Measurements from ENCODE around the gene PLXNB1. TPM values are rescaled to one million over a fixed set of nuclear protein-coding genes. Genes with fewer than 3 reads are reported as not detected.

The PLXNB1 gene
- total and polyA plus RNA-seq, 10 of the 15 experiments (the other 5 are each of a cell fraction or from before 2014, with no cell fraction given) = 0.18 to 15.1 (median 5.3) TPM

GRCh38 chr3:48459773-48460516 is 30.1 kb upstream of the PLXNB1 start:
- H3K4me1 ChIP-seq (ENCODE audit: control insufficient read depth, insufficient read depth, low read length) = no peaks in the 10 kb centered on the region
- intact Hi-C loops (cut with micrococcal nuclease; ENCODE audit: unreplicated experiment) (no loop called here), in situ Hi-C loops (cut with MboI) (no loop called here)
- H3K4me3 ChIP-seq = no peak overlapping the region
- H3K4me2 ChIP-seq (ENCODE audit: control insufficient read depth, insufficient read depth) = no peak overlapping the region
- H3K27me3 ChIP-seq (replicated peaks in 1 of 2; ENCODE audit: control insufficient read depth in 2 of 2, insufficient read depth in 2 of 2, low read length in 1 of 2) = no peaks in the 10 kb centered on the region
- no peak for FAIRE-seq
- ChIA-PET RAD21 (ENCODE audit: unreplicated experiment) (no interaction called here), CTCF (interaction anchor here (1.5 to 2.9 kb wide), 3 partner anchors 24 to 59 kb away, joined by 4 to 8 read pairs (median 4); no protein-coding TSS in a partner anchor), POLR2A (interaction anchor here (0.6 kb wide), 1 partner anchor 37 kb away, joined by 5 read pairs; no protein-coding TSS in a partner anchor), SMC1A (ENCODE audit: uncharacterized antibody, unreplicated experiment) (no interaction called here)
- H3K36me3 ChIP-seq (ENCODE audit: control insufficient read depth in 2 of 2, insufficient read depth in 2 of 2, low read length in 1 of 2) = peaks cover 13 to 21% of the 10 kb centered on the region in 2 experiments
- no peak for TF ChIP-seq USF1 (IDR thresholded peaks at IDR 0.05; ENCODE audit: borderline replicate concordance, extremely low read length, insufficient read depth, low read depth, low read length)
- TF ChIP-seq SPI1 (IDR thresholded peaks at IDR 0.05; ENCODE audit: borderline replicate concordance, insufficient read depth, low read depth, low read length) = no peak
- TF ChIP-seq EGR1 (IDR thresholded peaks at IDR 0.05; ENCODE audit: borderline replicate concordance in 1 of 2, low read depth in 2 of 2, low read length in 2 of 2) = no peak
- no peak for TF ChIP-seq EZH2 (IDR thresholded peaks at IDR 0.05; ENCODE audit: borderline replicate concordance, control insufficient read depth, low read depth, low read length)
- TF ChIP-seq IRF4 (IDR thresholded peaks at IDR 0.05; ENCODE audit: low read depth, low read length) = no peak
- TF ChIP-seq IRF5 (IDR thresholded peaks at IDR 0.05; ENCODE audit: borderline replicate concordance) = no peak
- no peak for TF ChIP-seq ATF3 (IDR thresholded peaks at IDR 0.05; ENCODE audit: borderline replicate concordance, extremely low read depth, low read depth, low read length)
- WGBS (ENCODE audit: insufficient coverage, insufficient replicate concordance, low lambda C conversion rate, missing lambda C conversion rate) = 93% methylated on average over 7 of the region's 7 CpGs
- DNase-seq (ENCODE audit: low read depth, low spot score) = no peak
- H3K9me3 ChIP-seq (replicated peaks; ENCODE audit: control insufficient read depth, insufficient read depth, low read length) = no peaks in the 10 kb centered on the region
- no peaks in the 10 kb centered on the region for H4K20me1 ChIP-seq (ENCODE audit: control insufficient read depth, insufficient read depth)
- no peak overlapping the region for H2AFZ ChIP-seq (ENCODE audit: control insufficient read depth, low read depth, low read length)
- no peak for ATAC-seq
- no peak overlapping the region for H3K27ac ChIP-seq (ENCODE audit: control insufficient read depth, insufficient read depth)
- no peaks in the 10 kb centered on the region for H3K79me2 ChIP-seq (ENCODE audit: control insufficient read depth, insufficient read depth, low read length)
- H3K9ac ChIP-seq (ENCODE audit: control insufficient read depth, insufficient read depth, low read length) = no peak overlapping the region
- no TSS peak for BruUV-seq (replicated peaks)
